CD14-positive monocyte (primary cell): ENCODE results near the gene DLK1. TPM values are rescaled to one million over a fixed set of nuclear protein-coding genes. Genes with fewer than 3 reads are reported as not detected.

Experiments used
- DNase-seq, 3 donors: peaks; one replicate each; pipeline ENCODE4 v3.0.0-alpha.2; 2011 to 2022
- H2AFZ ChIP-seq: 2 replicates; pipeline ENCODE4 v1.6.0; 2012; ENCODE audit warnings: mild to moderate bottlenecking, low read depth, low read length, inconsistent platforms; ENCODE audit not compliant: insufficient read depth, poor library complexity, severe bottlenecking
- H3K27ac ChIP-seq, 2 donors: 1 replicate in 1 of 2; 2 replicates in 1 of 2; pipeline ENCODE4 v1.5.1; 2012 to 2013; ENCODE audit warnings: low read length in 2 of 2, control low read depth in 1 of 2, inconsistent platforms in 1 of 2, low read depth in 1 of 2, mild to moderate bottlenecking in 1 of 2
- H3K27me3 ChIP-seq, 2 donors: one replicate each; pipeline versions ENCODE4 v1.6.0 to v1.6.1; 2011 to 2013; ENCODE audit warnings: low read length in 2 of 2; ENCODE audit not compliant: control insufficient read depth in 2 of 2, insufficient read depth in 2 of 2
- H3K36me3 ChIP-seq, 2 donors: replicated peaks in 1 of 2; 1 replicate in 1 of 2; 2 replicates in 1 of 2; pipeline versions ENCODE4 v1.5.1 to v1.6.1; 2012 to 2013; ENCODE audit warnings: low read length in 2 of 2, control low read depth in 1 of 2, inconsistent platforms in 1 of 2, mild to moderate bottlenecking in 1 of 2; ENCODE audit not compliant: insufficient read depth in 2 of 2, control insufficient read depth in 1 of 2
- H3K4me1 ChIP-seq, 2 donors: 1 replicate in 1 of 2; 2 replicates in 1 of 2; pipeline versions ENCODE4 v1.5.1 to v1.6.1; 2012 to 2013; ENCODE audit warnings: low read length in 2 of 2, control low read depth in 1 of 2, inconsistent platforms in 1 of 2, mild to moderate bottlenecking in 1 of 2, moderate library complexity in 1 of 2; ENCODE audit not compliant: insufficient read depth in 2 of 2, control insufficient read depth in 1 of 2
- H3K4me2 ChIP-seq: replicated peaks from 2 replicates; pipeline ENCODE3; 2012; ENCODE audit warnings: low read length, moderate library complexity, mild to moderate bottlenecking; ENCODE audit not compliant: poor library complexity, severe bottlenecking; ENCODE audit errors: extremely low read depth
- H3K4me3 ChIP-seq, 3 experiments: fragments of 200-600 bp in 1 of 3; sonication (generic) in 1 of 3; replicated peaks in 1 of 3; 1 replicate in 2 of 3; 2 replicates in 1 of 3; pipeline ENCODE4 v1.5.1; 2011 to 2013; ENCODE audit warnings: low read length in 3 of 3, mild to moderate bottlenecking in 3 of 3, control low read depth in 2 of 3, low read depth in 2 of 3, inconsistent platforms in 1 of 3, moderate library complexity in 1 of 3
- H3K79me2 ChIP-seq: 2 replicates; pipeline ENCODE4 v1.6.0; 2012; ENCODE audit warnings: mild to moderate bottlenecking, control low read depth, inconsistent platforms, low read length, moderate library complexity; ENCODE audit not compliant: insufficient read depth
- H3K9ac ChIP-seq: 2 replicates; pipeline ENCODE4 v1.6.0; 2017; ENCODE audit warnings: low read length, mild to moderate bottlenecking; ENCODE audit not compliant: insufficient read depth, poor library complexity, severe bottlenecking
- H3K9me3 ChIP-seq, 2 donors: replicated peaks in 1 of 2; 1 replicate in 1 of 2; 2 replicates in 1 of 2; pipeline versions ENCODE4 v1.5.1 to v1.6.1; 2012 to 2013; ENCODE audit warnings: low read length in 2 of 2, control low read depth in 1 of 2; ENCODE audit not compliant: control insufficient read depth in 1 of 2, insufficient read depth in 1 of 2
- H4K20me1 ChIP-seq: 2 replicates; pipeline ENCODE4 v1.6.0; 2012; ENCODE audit warnings: mild to moderate bottlenecking, low read length, control low read depth, moderate library complexity; ENCODE audit not compliant: insufficient read depth
- H3K27ac Mint-ChIP-seq, 7 donors: one replicate each; pipeline ENCODE4 v1.8.0; 2020; ENCODE audit warnings: mild to moderate bottlenecking in 7 of 7, mixed read lengths in 7 of 7, moderate library complexity in 6 of 7, inconsistent platforms in 2 of 7
- H3K27me3 Mint-ChIP-seq, 3 donors: one replicate each; pipeline ENCODE4 v1.8.0; 2021 to 2022; ENCODE audit warnings: low read depth in 3 of 3, mild to moderate bottlenecking in 3 of 3, mixed read lengths in 3 of 3, moderate library complexity in 3 of 3, inconsistent platforms in 1 of 3
- H3K36me3 Mint-ChIP-seq, 2 donors: one replicate each; pipeline ENCODE4 v1.8.0; 2020; ENCODE audit warnings: mixed read lengths in 2 of 2, inconsistent platforms in 1 of 2, mild to moderate bottlenecking in 1 of 2
- H3K4me1 Mint-ChIP-seq: one replicate; pipeline ENCODE4 v1.8.0; 2020; ENCODE audit warnings: mild to moderate bottlenecking, mixed read lengths
- H3K4me3 Mint-ChIP-seq, 2 donors: one replicate each; pipeline ENCODE4 v1.8.0; 2020; ENCODE audit warnings: mild to moderate bottlenecking in 2 of 2, mixed read lengths in 2 of 2, moderate library complexity in 1 of 2
- H3K9me3 Mint-ChIP-seq, 7 donors: one replicate each; pipeline ENCODE4 v1.8.0; 2020 to 2022; ENCODE audit warnings: mixed read lengths in 7 of 7, mild to moderate bottlenecking in 6 of 7, moderate library complexity in 6 of 7, inconsistent platforms in 2 of 7
- CTCF ChIP-seq: fragments of 200-600 bp; IDR thresholded peaks from one replicate; pipeline ENCODE4 v1.8.0; 2022; ENCODE audit warnings: antibody characterized with exemption, mild to moderate bottlenecking
- WGBS: methylation state at CpG from one replicate; pipeline ENCODE4 v1.1.5; 2013; ENCODE audit warnings: missing lambda C conversion rate; ENCODE audit not compliant: insufficient coverage; 5-methylcytosine and 5-hydroxymethylcytosine counted together
- intact Hi-C, 2 donors: fragments of 100-400 bp; cut with micrococcal nuclease; formaldehyde crosslinking; loops; one replicate each; pipeline versions ENCODE4 v1.15.0 to v1.15.1; 2023
- polyA plus RNA-seq, 3 donors: library from polyadenylated mRNA; depleted of rRNA in 1 of 3; unstranded in 2 of 3; stranded (reverse) in 1 of 3; fragments of 300-500 nt in 2 of 3; fragments of >200 nt in 1 of 3; fragmentation: Illumina TruSeq in 2 of 3; gene quantifications; 1 replicate in 2 of 3; 2 replicates in 1 of 3; pipeline ENCODE4 v1.2.3, GENCODE V29; 2012 to 2021

Gene DLK1
- polyA plus RNA-seq, 3 donors, result 0.04 TPM; not detected in 2

DNA sequence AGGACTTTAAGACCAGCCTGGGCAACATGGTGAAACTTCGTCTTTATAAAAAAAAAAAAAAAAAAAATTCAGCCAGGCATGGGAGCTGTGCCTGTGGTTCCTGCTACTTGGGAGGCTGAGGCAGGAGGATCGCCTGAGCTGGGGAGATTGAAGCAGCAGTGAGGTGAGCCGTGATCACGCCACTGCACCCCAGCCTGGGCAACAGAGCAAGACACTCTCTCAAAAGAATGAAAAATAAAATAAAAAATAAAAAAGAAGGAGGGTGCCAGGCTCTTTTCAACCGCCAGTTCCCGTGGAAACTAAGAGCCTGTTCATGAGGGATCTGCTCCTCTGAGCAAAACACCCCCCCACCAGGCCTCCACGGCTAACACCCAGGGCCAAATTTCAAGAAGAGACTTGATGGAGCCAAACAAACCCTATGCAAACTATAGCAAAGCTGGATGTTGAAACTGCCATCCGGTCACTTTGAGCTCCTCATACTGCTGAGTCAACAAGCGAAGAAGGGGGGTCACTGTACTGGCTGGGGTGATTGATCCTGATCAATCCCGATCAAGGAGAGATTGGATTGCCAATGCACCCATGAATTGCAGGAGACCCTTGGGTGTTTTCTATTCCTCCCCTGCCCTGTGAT lies 23.4 kb downstream of the DLK1 start:
- H3K27me3 ChIP-seq, result no peaks in the 10 kb centered on the region
- WGBS, result 100% methylated on average over 5 of the region's 10 CpGs
- Mint-ChIP-seq H3K36me3 (no peaks in the 10 kb centered on the region), H3K27ac (no peak overlapping the region), H3K4me1 (no peaks in the 10 kb centered on the region), H3K9me3 (peaks cover 0 to 4% (median 2%) of the 10 kb centered on the region in 7 donors), H3K4me3 (no peak overlapping the region), H3K27me3 (peaks cover 0 to 9% (median 6%) of the 10 kb centered on the region in 3 donors)
- no peaks in the 10 kb centered on the region for H3K4me1 ChIP-seq
- no peak for DNase-seq
- TF ChIP-seq CTCF, result no peak
- H3K4me2 ChIP-seq, result no peak overlapping the region
- no peaks in the 10 kb centered on the region for H3K9me3 ChIP-seq
- no peak overlapping the region for H3K4me3 ChIP-seq
- H3K9ac ChIP-seq, result no peak overlapping the region
- no peaks in the 10 kb centered on the region for H3K79me2 ChIP-seq
- no peaks in the 10 kb centered on the region for H3K36me3 ChIP-seq
- no peaks in the 10 kb centered on the region for H4K20me1 ChIP-seq
- intact Hi-C loops, result no loop called here
- no peak overlapping the region for H2AFZ ChIP-seq
- H3K27ac ChIP-seq, result no peak overlapping the region

GRCh38 chr14:100750762-100751699 lies 24.3 kb downstream of the DLK1 start:
- Mint-ChIP-seq H3K9me3 (peaks cover 0 to 5% (median 3%) of the 10 kb centered on the region in 7 donors), H3K4me1 (no peaks in the 10 kb centered on the region), H3K27me3 (peaks cover 0 to 7% (median 6%) of the 10 kb centered on the region in 3 donors), H3K4me3 (no peak overlapping the region), H3K36me3 (no peaks in the 10 kb centered on the region), H3K27ac (no peak overlapping the region)
- Histone ChIP-seq H3K9me3 (no peaks in the 10 kb centered on the region), H3K4me3 (no peak overlapping the region), H3K4me2 (no peak overlapping the region), H3K9ac (no peak overlapping the region), H3K27me3 (no peaks in the 10 kb centered on the region), H4K20me1 (no peaks in the 10 kb centered on the region), H3K4me1 (no peaks in the 10 kb centered on the region), H2AFZ (no peak overlapping the region), H3K27ac (no peak overlapping the region), H3K79me2 (no peaks in the 10 kb centered on the region), H3K36me3 (no peaks in the 10 kb centered on the region)
- DNase-seq, result no peak
- no peak for TF ChIP-seq CTCF
- intact Hi-C loops, result no loop called here
- 96% methylated on average over 15 of the region's 17 CpGs for WGBS
